ENCODE data around the gene FCHO1.

GRCh38 chr19:17721821-17722220 is 29.5 kb upstream of the FCHO1 start:
- TF ChIP-seq CTCF (IDR thresholded peaks at IDR 0.05): no peak
- TF ChIP-seq POLR2A (IDR thresholded peaks at IDR 0.05): no peak

Data from testis (tissue), 2 donors.